ENCODE measurements around the gene ADRB1. TPM values are rescaled to one million over a fixed set of nuclear protein-coding genes. Genes with fewer than 3 reads are reported as not detected.

The ADRB1 gene
- total RNA-seq, 1 donor from 2014 or later, result 14.1 TPM

- DNase-seq (ENCODE audit: low spot score), result no peak
These were observed 10.3 kb downstream of the ADRB1 start for GRCh38 chr10:114053946-114054345.

- no peak for DNase-seq (ENCODE audit: low spot score)
These were observed 14.2 kb downstream of the ADRB1 start for GRCh38 chr10:114057855-114058254.

DNA sequence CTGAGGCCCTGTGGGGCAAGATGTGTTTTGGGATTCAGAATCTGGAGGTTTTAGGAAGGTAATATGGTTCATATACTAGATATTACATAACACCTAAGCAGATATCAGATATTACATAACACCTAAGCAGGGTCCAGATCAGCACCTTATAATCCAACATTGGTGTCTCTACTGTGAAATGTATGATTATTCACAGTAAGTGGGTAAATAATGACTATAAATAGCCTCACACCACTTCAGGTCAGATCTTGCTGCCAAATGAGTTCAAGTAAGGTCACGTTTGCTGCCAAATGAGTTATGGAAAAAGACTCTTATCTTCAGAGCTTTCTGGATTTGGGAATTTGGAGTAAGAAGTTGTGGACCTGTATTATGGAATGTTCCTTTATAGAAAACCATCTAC, 14.6 kb downstream of the ADRB1 start:
- DNase-seq (ENCODE audit: low spot score), result no peak

DNA sequence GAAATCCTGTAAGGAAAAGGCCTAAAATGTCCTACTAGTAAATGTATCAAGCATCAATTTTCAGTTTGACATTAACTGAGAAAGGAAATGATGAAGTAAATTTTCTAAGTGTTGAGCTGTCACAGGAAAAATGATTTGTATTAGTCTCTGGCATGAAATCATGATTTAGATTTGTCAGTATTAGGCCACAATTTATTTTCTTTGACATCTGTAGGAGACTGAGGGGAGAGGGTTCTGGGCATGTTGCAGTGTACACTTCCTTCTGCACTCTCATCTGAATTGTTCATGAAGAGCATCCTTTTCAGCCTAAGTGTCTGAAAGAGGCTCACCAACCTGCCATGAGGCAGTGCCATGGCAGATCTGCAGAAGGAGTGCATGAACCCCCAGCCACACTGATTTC, 15.9 kb downstream of the ADRB1 start:
- no peak for DNase-seq (ENCODE audit: low spot score)

DNA sequence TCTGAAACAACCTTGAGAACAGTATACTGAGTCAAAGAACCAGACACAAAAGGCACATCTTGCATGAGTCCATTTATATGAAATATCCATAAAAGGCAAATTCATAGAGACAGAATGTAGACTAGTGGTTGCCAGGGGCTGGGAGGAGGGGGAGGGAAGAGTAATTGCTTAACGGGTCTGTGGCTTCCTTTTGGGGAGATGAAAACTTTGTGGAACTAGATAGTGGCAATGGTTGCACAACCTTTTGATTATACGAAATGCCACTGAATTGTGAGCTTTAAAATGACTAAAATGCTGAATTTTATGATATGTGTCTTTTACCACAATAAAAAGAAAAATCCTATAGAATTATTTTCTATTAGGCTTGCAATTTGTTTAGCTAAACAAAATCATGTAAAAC, 16.8 kb downstream of the ADRB1 start:
- no peak for DNase-seq (ENCODE audit: low spot score)

DNA sequence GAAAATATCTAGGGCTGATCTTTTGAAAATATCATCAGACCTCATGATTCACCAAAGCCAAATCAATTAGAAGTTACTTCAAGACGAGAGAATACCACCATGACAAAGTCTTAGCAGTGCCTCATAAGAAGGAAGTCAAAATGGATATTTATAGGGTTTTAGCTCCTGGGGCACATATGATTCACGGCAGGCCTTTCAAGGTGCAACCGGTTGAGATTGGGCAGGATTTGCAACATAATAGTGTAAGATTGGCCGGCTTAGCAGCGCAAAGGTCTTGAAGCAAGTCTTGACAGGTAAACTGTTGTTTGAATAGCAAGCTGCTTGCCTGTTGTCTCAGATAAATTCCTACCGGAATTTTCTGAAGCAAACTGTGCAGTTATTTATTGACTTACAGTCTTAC, 17.5 kb downstream of the ADRB1 start:
- DNase-seq (ENCODE audit: low spot score), result no peak

DNA sequence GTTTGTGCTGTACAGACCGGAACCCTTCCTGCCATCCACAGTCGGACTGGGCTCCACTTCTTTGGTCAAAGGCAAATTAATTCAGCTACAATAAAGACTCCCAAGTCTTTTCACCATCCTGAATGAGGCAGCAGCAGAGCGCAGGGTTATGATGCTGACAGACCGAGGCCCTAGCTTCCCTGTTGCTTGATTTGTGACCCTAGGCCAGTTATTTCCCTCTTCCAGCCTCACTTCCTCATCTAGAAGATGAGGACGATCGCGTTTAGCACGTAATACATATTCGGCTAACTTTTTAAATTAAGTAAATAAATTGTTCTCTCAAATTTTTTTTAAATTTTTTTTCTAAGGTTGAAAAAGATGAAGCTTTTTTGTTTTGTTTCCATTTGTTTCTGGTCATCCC, 18.1 kb downstream of the ADRB1 start:
- DNase-seq (ENCODE audit: low spot score), result no peak

- no peak for DNase-seq (ENCODE audit: low spot score)
These were observed 20.7 kb downstream of the ADRB1 start for GRCh38 chr10:114064151-114065048.

- no peak for DNase-seq (ENCODE audit: low spot score)
These were observed 21.4 kb downstream of the ADRB1 start for GRCh38 chr10:114065049-114065435.

- DNase-seq (ENCODE audit: low spot score), result no peak
These were observed 24.5 kb downstream of the ADRB1 start for GRCh38 chr10:114068054-114068707.

GRCh38 chr10:114070710-114071109, 27.0 kb downstream of the ADRB1 start:
- DNase-seq (ENCODE audit: low spot score), result no peak

DNA sequence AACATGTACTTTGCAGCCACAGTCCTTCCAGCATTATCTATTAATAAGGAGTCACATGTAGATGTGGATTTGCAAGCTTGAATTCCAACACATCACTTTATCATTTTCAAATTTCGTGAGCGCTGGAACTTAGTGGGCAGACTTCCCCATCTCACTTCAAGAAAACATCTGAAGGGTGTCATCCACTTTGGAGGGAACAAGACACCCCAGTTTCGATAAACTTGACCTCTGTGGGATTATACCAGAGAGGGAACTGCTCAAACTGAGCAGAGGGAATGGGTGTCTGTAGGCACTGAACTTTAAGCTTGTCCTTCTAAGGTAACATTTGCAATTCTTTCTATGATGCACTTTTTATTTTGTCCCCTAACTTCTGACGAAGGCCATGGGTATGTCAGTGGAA, 27.5 kb downstream of the ADRB1 start:
- DNase-seq (ENCODE audit: low spot score), result no peak

GRCh38 chr10:114073395-114074186, 29.9 kb downstream of the ADRB1 start:
- DNase-seq (ENCODE audit: low spot score), result no peak

GRCh38 chr10:114075093-114075492, 31.4 kb downstream of the ADRB1 start:
- no peak for DNase-seq (ENCODE audit: low spot score)

- DNase-seq (ENCODE audit: low spot score), result no peak
These were observed 33.7 kb downstream of the ADRB1 start for GRCh38 chr10:114077347-114077746.

GRCh38 chr10:114077815-114078219, 34.2 kb downstream of the ADRB1 start:
- no peak for DNase-seq (ENCODE audit: low spot score)

DNA sequence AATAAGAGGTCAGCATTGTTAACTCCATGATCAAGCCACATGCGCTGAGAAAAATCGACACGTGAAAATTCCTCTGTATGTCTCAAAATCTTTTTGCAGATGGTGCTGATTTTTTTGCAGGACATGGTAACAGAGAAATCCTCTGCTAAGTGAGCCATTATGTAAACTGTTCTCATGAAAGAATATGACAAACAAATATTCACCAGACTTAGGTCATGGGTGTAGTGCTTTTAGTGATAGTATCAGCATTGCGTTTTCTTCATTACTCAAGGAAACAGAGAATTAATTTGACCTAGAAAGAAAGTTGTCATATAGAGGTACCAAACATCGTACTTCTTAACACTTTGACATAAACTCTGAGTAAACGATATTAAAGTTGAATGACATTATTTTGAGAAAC, 34.7 kb downstream of the ADRB1 start:
- no peak for DNase-seq (ENCODE audit: low spot score)

DNA sequence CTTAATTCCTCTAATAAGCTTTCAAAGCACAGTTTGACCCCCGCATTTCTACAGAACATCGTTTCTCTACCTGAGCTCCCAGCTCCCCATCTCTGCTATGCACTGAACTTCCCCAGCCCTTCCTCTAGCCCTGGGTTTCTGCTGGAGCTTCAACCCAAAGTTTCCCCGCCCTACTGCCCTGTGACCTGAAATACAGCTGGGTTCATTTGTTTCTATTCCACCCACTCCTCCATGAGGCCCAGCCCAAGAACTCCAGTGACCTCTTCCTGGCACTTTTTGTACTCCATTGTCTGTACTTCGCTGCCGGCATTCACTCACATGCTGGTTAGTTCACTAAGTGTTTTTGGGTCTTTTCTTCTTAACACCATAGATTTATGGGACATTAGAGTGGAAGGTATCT, 35.8 kb downstream of the ADRB1 start:
- DNase-seq (ENCODE audit: low spot score), result no peak

DNA sequence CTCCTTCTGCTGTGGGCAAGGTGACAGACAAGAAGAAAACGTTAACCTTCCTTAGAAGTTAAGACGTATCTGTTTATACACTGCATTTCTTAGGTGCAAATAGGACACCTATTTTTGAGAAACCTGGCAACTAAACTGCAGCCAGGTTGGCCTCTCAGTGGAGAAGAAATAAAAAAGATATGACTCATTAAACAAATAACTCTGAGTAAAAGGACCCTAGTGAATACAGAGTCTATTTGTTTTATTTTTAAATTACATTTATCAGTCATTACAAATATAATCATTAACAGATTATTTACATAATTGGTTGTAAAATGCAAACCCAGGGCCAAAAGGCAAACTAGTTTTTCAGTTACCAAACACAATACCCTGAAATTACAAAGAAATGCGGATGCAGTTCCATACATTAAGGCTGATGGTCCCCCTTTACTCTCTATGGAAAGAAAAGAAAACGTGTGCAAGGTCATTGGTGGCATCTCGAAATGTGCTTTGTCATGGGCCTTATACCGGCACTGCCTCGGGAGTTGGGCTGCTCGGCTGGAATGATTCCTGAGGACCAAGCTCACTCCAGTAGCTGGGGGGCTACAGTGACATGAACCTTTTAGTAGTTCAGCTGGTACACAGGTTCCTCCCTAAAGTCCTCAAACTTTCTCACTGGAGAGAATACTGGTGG, 38.4 kb downstream of the ADRB1 start:
- DNase-seq (ENCODE audit: low spot score), result no peak

- DNase-seq (ENCODE audit: low spot score), result no peak
These were observed 39.4 kb downstream of the ADRB1 start for GRCh38 chr10:114083040-114083439.

DNA sequence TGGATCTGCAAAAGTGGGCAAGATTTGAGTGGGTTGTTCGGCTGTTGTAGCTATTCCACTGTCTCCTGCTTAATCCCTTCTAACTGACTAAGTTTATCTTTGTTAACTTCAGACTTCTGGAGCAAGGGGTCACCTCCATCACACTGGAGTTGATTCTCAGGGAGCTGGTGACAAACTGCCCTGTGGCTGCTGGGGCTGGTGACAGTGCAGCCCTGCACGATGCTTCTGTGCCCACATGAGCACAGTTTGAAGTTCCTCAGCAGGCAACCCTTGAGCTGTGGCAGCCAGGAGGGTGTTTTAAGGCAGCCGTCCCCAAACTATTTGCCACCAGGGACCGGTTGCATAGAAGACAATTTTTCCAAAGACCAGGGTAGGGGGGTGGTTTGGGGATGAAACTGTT, 40.5 kb downstream of the ADRB1 start:
- no peak for DNase-seq (ENCODE audit: low spot score)
